Osteoblast (primary cell): ENCODE measurements around the gene KCNAB1. TPM values are rescaled to one million over a fixed set of nuclear protein-coding genes. Genes with fewer than 3 reads are reported as not detected.
A peak's percentile ranks its signal among the peaks of the same experiment; 100 is the strongest.

ENCODE experiments used
- DNase-seq: peaks from one replicate; pipeline ENCODE4 v3.0.0; 2011; ENCODE audit warnings: low spot score, mixed read lengths; ENCODE audit not compliant: insufficient read length; ENCODE audit errors: missing footprints
- H2AFZ ChIP-seq: 2 replicates; pipeline ENCODE4 v1.6.0; 2011; ENCODE audit warnings: mild to moderate bottlenecking, low read length
- H3K27ac ChIP-seq: 2 replicates; pipeline ENCODE4 v1.5.1; 2011; ENCODE audit warnings: mild to moderate bottlenecking, low read depth, low read length, moderate library complexity
- H3K27me3 ChIP-seq: 2 replicates; pipeline ENCODE4 v1.6.0; 2012; ENCODE audit warnings: mild to moderate bottlenecking, control low read depth, inconsistent platforms, low read length, moderate library complexity; ENCODE audit not compliant: insufficient read depth
- H3K36me3 ChIP-seq: 2 replicates; pipeline ENCODE4 v1.5.1; 2011; ENCODE audit warnings: mild to moderate bottlenecking, low read length, control low read depth, moderate library complexity; ENCODE audit not compliant: insufficient read depth
- H3K4me1 ChIP-seq: 2 replicates; pipeline ENCODE4 v1.5.1; 2011; ENCODE audit warnings: mild to moderate bottlenecking, low read length, control low read depth, moderate library complexity; ENCODE audit not compliant: insufficient read depth
- H3K4me2 ChIP-seq: 2 replicates; pipeline ENCODE4 v1.6.0; 2011; ENCODE audit warnings: mild to moderate bottlenecking, low read length; ENCODE audit not compliant: insufficient read depth
- H3K4me3 ChIP-seq: fragments of 200-600 bp; sonication (generic); 3 replicates; pipeline ENCODE4 v1.5.1; 2012; ENCODE audit warnings: mild to moderate bottlenecking, low read length, inconsistent platforms; ENCODE audit not compliant: insufficient read depth
- H3K79me2 ChIP-seq: 2 replicates; pipeline ENCODE4 v1.6.0; 2012; ENCODE audit warnings: mild to moderate bottlenecking, low read length, control low read depth, inconsistent platforms; ENCODE audit not compliant: insufficient read depth
- H3K9me3 ChIP-seq: 2 replicates; pipeline ENCODE4 v1.5.1; 2011; ENCODE audit warnings: low read depth, low read length, control low read depth
- H4K20me1 ChIP-seq: 2 replicates; pipeline ENCODE4 v1.6.0; 2012; ENCODE audit warnings: mild to moderate bottlenecking, low read length, control low read depth; ENCODE audit not compliant: insufficient read depth
- CTCF ChIP-seq: IDR thresholded peaks from 2 replicates; pipeline ENCODE4 v1.5.1; 2011; ENCODE audit warnings: mild to moderate bottlenecking, low read depth, low read length, moderate library complexity; ENCODE audit errors: extremely low read depth
- total RNA-seq: library from RNA; depleted of rRNA; stranded (reverse); fragments of >200 nt; gene quantifications from 2 replicates; pipeline ENCODE4 v1.2.3, GENCODE V29; 2012

Gene KCNAB1
- total RNA-seq, 1 donor: 0.36 TPM

- H3K4me3 ChIP-seq: no peak overlapping the region
- no peak for DNase-seq
- H3K27ac ChIP-seq: no peak overlapping the region
- no peaks in the 10 kb centered on the region for H3K79me2 ChIP-seq
- no peaks in the 10 kb centered on the region for H3K4me1 ChIP-seq
- H2AFZ ChIP-seq: no peak overlapping the region
- H4K20me1 ChIP-seq: no peaks in the 10 kb centered on the region
- TF ChIP-seq CTCF: no peak
- H3K9me3 ChIP-seq: no peaks in the 10 kb centered on the region
- no peak overlapping the region for H3K4me2 ChIP-seq
- no peaks in the 10 kb centered on the region for H3K36me3 ChIP-seq
- peaks cover 3% of the 10 kb centered on the region for H3K27me3 ChIP-seq
Observed at GRCh38 chr3:156378871-156379270, 258.5 kb downstream of the KCNAB1 start.

GRCh38 chr3:156379327-156379726 lies 258.9 kb downstream of the KCNAB1 start:
- no peaks in the 10 kb centered on the region for H3K79me2 ChIP-seq
- no peaks in the 10 kb centered on the region for H3K4me1 ChIP-seq
- no peaks in the 10 kb centered on the region for H3K36me3 ChIP-seq

GRCh38 chr3:156381253-156381652 lies 260.9 kb downstream of the KCNAB1 start:
- H3K9me3 ChIP-seq: no peaks in the 10 kb centered on the region
- no peak overlapping the region for H3K4me2 ChIP-seq
- H3K4me1 ChIP-seq: no peaks in the 10 kb centered on the region
- H3K36me3 ChIP-seq: no peaks in the 10 kb centered on the region
- H2AFZ ChIP-seq: peak overlapping the region; percentile 35
- no peak for DNase-seq
- H3K79me2 ChIP-seq: no peaks in the 10 kb centered on the region
- TF ChIP-seq CTCF: no peak
- no peak overlapping the region for H3K4me3 ChIP-seq
- no peaks in the 10 kb centered on the region for H4K20me1 ChIP-seq
- no peak overlapping the region for H3K27ac ChIP-seq
- peaks cover 3% of the 10 kb centered on the region for H3K27me3 ChIP-seq

More at GRCh38 chr3:156379327-156379726, 258.9 kb downstream of the KCNAB1 start:
- peaks cover 3% of the 10 kb centered on the region for H3K27me3 ChIP-seq
- no peak overlapping the region for H2AFZ ChIP-seq
- H3K9me3 ChIP-seq: no peaks in the 10 kb centered on the region
- TF ChIP-seq CTCF: no peak
- H4K20me1 ChIP-seq: no peaks in the 10 kb centered on the region
- DNase-seq: no peak
- H3K4me2 ChIP-seq: no peak overlapping the region
- no peak overlapping the region for H3K4me3 ChIP-seq
- no peak overlapping the region for H3K27ac ChIP-seq

GRCh38 chr3:156382458-156383346 lies 262.3 kb downstream of the KCNAB1 start:
- Histone ChIP-seq H4K20me1 (no peaks in the 10 kb centered on the region), H3K9me3 (no peaks in the 10 kb centered on the region), H3K4me3 (no peak overlapping the region), H3K79me2 (no peaks in the 10 kb centered on the region), H3K27me3 (peaks cover 3% of the 10 kb centered on the region), H3K36me3 (no peaks in the 10 kb centered on the region), H3K4me1 (no peaks in the 10 kb centered on the region), H2AFZ (no peak overlapping the region), H3K4me2 (no peak overlapping the region), H3K27ac (no peak overlapping the region)
- peak; percentile 66 for DNase-seq
- TF ChIP-seq CTCF: peak; percentile 81
